WERI-Rb-1 (cell line): ENCODE data around the gene GPHB5.

ENCODE experiments used
- DNase-seq: peaks from one replicate; pipeline ENCODE4 v3.0.0-alpha.2; 2020
- H3K27ac ChIP-seq: fragments of 250-450 bp; sonication (Bioruptor Pico); 2 replicates; pipeline ENCODE4 v1.5.1; 2020; ENCODE audit warnings: mild to moderate bottlenecking, moderate library complexity
- H3K27me3 ChIP-seq: fragments of 250-450 bp; sonication (Bioruptor Pico); 2 replicates; pipeline ENCODE4 v1.5.1; 2021; ENCODE audit warnings: mild to moderate bottlenecking, low read depth, moderate library complexity; ENCODE audit not compliant: insufficient read depth, severe bottlenecking
- H3K36me3 ChIP-seq: fragments of 250-450 bp; sonication (Bioruptor Pico); 2 replicates; pipeline ENCODE4 v1.5.1; 2020; ENCODE audit warnings: mild to moderate bottlenecking, moderate library complexity
- H3K4me3 ChIP-seq: 2 replicates; pipeline ENCODE4 v1.5.1; 2011; ENCODE audit warnings: low read depth, mild to moderate bottlenecking, control low read depth, low read length
- H3K9me3 ChIP-seq: fragments of 250-450 bp; sonication (Bioruptor Pico); 2 replicates; pipeline ENCODE4 v1.5.1; 2021; ENCODE audit warnings: mild to moderate bottlenecking, moderate library complexity; ENCODE audit not compliant: severe bottlenecking
- CTCF ChIP-seq: IDR thresholded peaks from 2 replicates; pipeline ENCODE4 v1.5.1; 2011; ENCODE audit warnings: low read depth, mild to moderate bottlenecking, control low read depth, inconsistent platforms, low read length

The GPHB5 gene

GRCh38 chr14:63273717-63274655 lies 44.7 kb downstream of the GPHB5 start:
- no peak for TF ChIP-seq CTCF

GRCh38 chr14:63273129-63273528 lies 45.6 kb downstream of the GPHB5 start:
- no peaks in the 10 kb centered on the region for H3K36me3 ChIP-seq
- H3K9me3 ChIP-seq = no peaks in the 10 kb centered on the region
- TF ChIP-seq CTCF = no peak
- H3K27me3 ChIP-seq = no peaks in the 10 kb centered on the region
- DNase-seq = no peak
- no peak overlapping the region for H3K4me3 ChIP-seq
- H3K27ac ChIP-seq = no peak overlapping the region

More at GRCh38 chr14:63273717-63274655, 44.7 kb downstream of the GPHB5 start:
- Histone ChIP-seq H3K27ac (no peak overlapping the region), H3K27me3 (no peaks in the 10 kb centered on the region), H3K36me3 (no peaks in the 10 kb centered on the region), H3K9me3 (no peaks in the 10 kb centered on the region), H3K4me3 (no peak overlapping the region)
- no peak for DNase-seq

- no peak overlapping the region for H3K4me3 ChIP-seq
- no peak for TF ChIP-seq CTCF
- no peak overlapping the region for H3K27ac ChIP-seq
- no peaks in the 10 kb centered on the region for H3K9me3 ChIP-seq
- H3K27me3 ChIP-seq = no peaks in the 10 kb centered on the region
- H3K36me3 ChIP-seq = no peaks in the 10 kb centered on the region
- no peak for DNase-seq
Observed at GRCh38 chr14:63269561-63270225, 49.0 kb downstream of the GPHB5 start.

GRCh38 chr14:63268771-63269170 lies 50.0 kb downstream of the GPHB5 start:
- DNase-seq = no peak
- Histone ChIP-seq H3K27me3 (no peaks in the 10 kb centered on the region), H3K9me3 (no peaks in the 10 kb centered on the region), H3K4me3 (no peak overlapping the region), H3K36me3 (no peaks in the 10 kb centered on the region), H3K27ac (no peak overlapping the region)
- no peak for TF ChIP-seq CTCF

GRCh38 chr14:63267171-63267570 lies 51.6 kb downstream of the GPHB5 start:
- Histone ChIP-seq H3K9me3 (no peaks in the 10 kb centered on the region), H3K36me3 (no peaks in the 10 kb centered on the region), H3K27me3 (no peaks in the 10 kb centered on the region), H3K27ac (no peak overlapping the region), H3K4me3 (no peak overlapping the region)
- DNase-seq = no peak
- no peak for TF ChIP-seq CTCF
